GM12878 (cell line): Measurements from ENCODE around the gene LSR. TPM values are rescaled to one million over a fixed set of nuclear protein-coding genes. Genes with fewer than 3 reads are reported as not detected.
"Not testable (repeated sequence)": the region's sequence is repeated elsewhere in the genome, so short reads cannot be mapped to it uniquely, and the experiment has no call there.

ENCODE experiments used
- ATAC-seq: fragments of 200-7000 bp; cut with Tn5 transposase; 3 replicates; pipeline ENCODE4 v1.9.1; 2020; ENCODE audit warnings: mild to moderate bottlenecking, moderate library complexity
- BruUV-seq: library from RNA; stranded (reverse); fragments of 400-500 nt; replicated peaks from 2 replicates; lab custom pipeline; 2021; lab: Mats Ljungman, UMichigan
- CTCF ChIA-PET: fragments of 300-600 bp; sonication (Branson Sonifier 250); formaldehyde crosslinking; extraction: SDS; loops from one replicate; lab custom pipeline; 2021; ENCODE audit warnings: inconsistent platforms; lab: Yijun Ruan, JAX
- POLR2A ChIA-PET: fragments of 350-600 bp; formaldehyde crosslinking; extraction: SDS; loops from one replicate; lab custom pipeline; 2021; ENCODE audit warnings: inconsistent platforms; lab: Charles Lee
- RAD21 ChIA-PET: fragments of 300-600 bp; sonication (Branson Sonifier 250); formaldehyde crosslinking; loops from one replicate; lab custom pipeline; 2023; ENCODE audit warnings: antibody characterized with exemption; ENCODE audit not compliant: unreplicated experiment; lab: Charles Lee
- SMC1A ChIA-PET: fragments of 300-600 bp; sonication (Branson Sonifier 250); formaldehyde crosslinking; loops from one replicate; lab custom pipeline; 2023; ENCODE audit not compliant: unreplicated experiment, uncharacterized antibody; lab: Charles Lee
- DNase-seq: peaks from one replicate; pipeline ENCODE4 v3.0.0-alpha.2; 2011; ENCODE audit warnings: low read depth, low spot score
- FAIRE-seq: peaks from 3 replicates; lab custom pipeline; 2011; peaks lifted over from hg19 to GRCh38; lab: Jason Lieb, UNC
- H2AFZ ChIP-seq: 2 replicates; pipeline ENCODE4 v1.6.0; 2011; ENCODE audit warnings: low read depth, low read length, control low read depth; ENCODE audit not compliant: control insufficient read depth
- H3K27ac ChIP-seq: 2 replicates; pipeline ENCODE4 v1.5.1; 2011; ENCODE audit warnings: control low read depth; ENCODE audit not compliant: control insufficient read depth, insufficient read depth
- H3K27me3 ChIP-seq, 2 experiments: replicated peaks in 1 of 2; 2 replicates each; pipeline versions ENCODE4 v1.6.0 to v1.6.1; 2011; ENCODE audit warnings: low read length in 1 of 2; ENCODE audit not compliant: control insufficient read depth in 2 of 2, insufficient read depth in 2 of 2
- H3K36me3 ChIP-seq, 2 experiments: 2 replicates each; pipeline ENCODE4 v1.5.1; 2011; ENCODE audit warnings: low read length in 1 of 2; ENCODE audit not compliant: control insufficient read depth in 2 of 2, insufficient read depth in 2 of 2
- H3K4me1 ChIP-seq: 2 replicates; pipeline ENCODE4 v1.6.1; 2011; ENCODE audit warnings: mild to moderate bottlenecking, low read length, moderate library complexity, mixed read lengths; ENCODE audit not compliant: control insufficient read depth, insufficient read depth
- H3K4me2 ChIP-seq: 2 replicates; pipeline ENCODE4 v1.6.0; 2011; ENCODE audit warnings: control low read depth; ENCODE audit not compliant: control insufficient read depth, insufficient read depth
- H3K4me3 ChIP-seq: fragments of 200-600 bp; sonication (generic); 2 replicates; pipeline ENCODE4 v1.5.1; 2016
- H3K79me2 ChIP-seq: 2 replicates; pipeline ENCODE4 v1.6.0; 2011; ENCODE audit warnings: low read length; ENCODE audit not compliant: control insufficient read depth, insufficient read depth
- H3K9ac ChIP-seq: 2 replicates; pipeline ENCODE4 v1.8.0; 2011; ENCODE audit warnings: low read length, control low read depth, mixed read lengths; ENCODE audit not compliant: control insufficient read depth, insufficient read depth
- H3K9me3 ChIP-seq: replicated peaks from 3 replicates; pipeline ENCODE4 v1.5.1; 2011; ENCODE audit warnings: mild to moderate bottlenecking, low read length; ENCODE audit not compliant: control insufficient read depth, insufficient read depth
- H4K20me1 ChIP-seq: 2 replicates; pipeline ENCODE4 v1.6.0; 2011; ENCODE audit not compliant: control insufficient read depth, insufficient read depth
- MXI1 ChIP-seq: fragments of 150-350 bp; IDR thresholded peaks from 2 replicates; pipeline ENCODE4 v1.6.1; 2011; ENCODE audit warnings: low read depth, mild to moderate bottlenecking, inconsistent platforms, low read length, improper control_type of control experiment
- SMAD5 ChIP-seq: IDR thresholded peaks from 2 replicates; pipeline ENCODE4 v1.6.1; 2016; ENCODE audit warnings: antibody characterized with exemption, low read depth
- ZNF622 ChIP-seq: fragments of 450-650 bp; IDR thresholded peaks from 2 replicates; pipeline ENCODE4 v1.6.1; 2017; ENCODE audit warnings: mild to moderate bottlenecking, inconsistent platforms
- WGBS: methylation state at CpG from one replicate; pipeline ENCODE4 v1.1.6; 2016; ENCODE audit warnings: low lambda C conversion rate; ENCODE audit not compliant: insufficient replicate concordance, insufficient coverage; ENCODE audit errors: missing lambda C conversion rate; 5-methylcytosine and 5-hydroxymethylcytosine counted together
- in situ Hi-C: fragments of 300-500 bp; cut with MboI; formaldehyde crosslinking; loops from 9 replicates; pipeline ENCODE4 v1.14.3; 2018; ENCODE audit warnings: mixed read lengths
- intact Hi-C: fragments of 100-400 bp; cut with micrococcal nuclease; formaldehyde crosslinking; loops from one replicate; pipeline ENCODE4 v1.14.2; 2022; ENCODE audit not compliant: unreplicated experiment
- polyA plus RNA-seq, 11 experiments: library from polyadenylated mRNA; depleted of rRNA in 4 of 11; unstranded in 6 of 11; stranded (reverse) in 5 of 11; fragments of >200 nt; fragmentation: Nextera tagmentation in 4 of 11; fragmentation: Illumina TruSeq in 1 of 11; extraction: Ambion mirVana in 4 of 11; extraction: Trizol in 1 of 11; gene quantifications; 1 replicate in 1 of 11; 2 replicates in 10 of 11; pipeline versions ENCODE4 v1.2.1 to v1.2.3, GENCODE V29; 2011 to 2016; ENCODE audit warnings: inconsistent platforms in 2 of 11, missing spikeins in 2 of 11, low read depth in 1 of 11
- total RNA-seq, 4 experiments: library from RNA; depleted of rRNA in 3 of 4; stranded (reverse); fragments of >200 nt in 3 of 4; fragmentation: Illumina TruSeq in 1 of 4; extraction: Trizol in 1 of 4; gene quantifications; 2 replicates each; pipeline versions ENCODE4 v1.2.1 to v1.2.3, GENCODE V29; 2013 to 2021

LSR gene
- total and polyA plus RNA-seq, 10 of the 15 experiments (the other 5 are each of a cell fraction or from before 2014, with no cell fraction given): 0.26 to 53.9 (median 26.3) TPM

DNA sequence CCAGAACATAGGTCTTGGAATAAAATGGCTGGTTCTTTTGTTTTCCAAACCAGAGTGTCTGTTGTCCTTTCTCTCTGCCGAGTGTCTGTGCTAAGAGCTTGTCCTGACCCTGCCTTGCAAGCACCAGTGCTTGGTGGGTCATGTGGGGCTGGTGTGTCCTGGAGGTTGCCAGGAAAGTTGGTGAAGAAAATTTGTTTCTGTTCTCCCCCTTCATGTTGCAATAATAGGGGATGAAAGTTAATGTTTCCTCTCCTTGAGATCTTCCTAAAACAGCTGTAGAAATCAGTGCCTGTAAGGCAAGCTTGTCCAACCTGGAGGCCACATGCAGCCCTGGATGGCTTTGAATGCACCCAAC is 36.3 kb downstream of the LSR start (continued):
- TF ChIP-seq SMAD5: no peak
- TF ChIP-seq MXI1: no peak
- no peak for TF ChIP-seq ZNF622

DNA sequence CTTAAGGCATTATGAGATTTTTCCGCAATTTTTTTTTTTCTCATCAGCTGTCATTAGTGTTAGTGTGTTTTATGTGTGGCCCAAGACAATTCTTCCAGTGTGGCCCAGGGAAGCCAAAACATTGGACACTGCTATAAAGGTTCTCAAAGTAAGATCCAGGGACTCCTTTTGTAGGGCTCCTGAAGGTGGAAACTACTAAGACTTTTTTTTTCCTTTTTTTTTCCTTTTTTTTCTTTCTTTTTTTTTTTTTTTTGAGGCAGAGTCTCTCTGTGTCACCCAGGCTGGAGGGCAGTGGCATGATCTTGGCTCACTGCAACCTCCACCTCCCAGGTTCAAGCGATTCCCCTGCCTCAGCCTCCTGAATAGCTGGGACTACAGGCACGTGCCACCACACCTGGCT is 36.7 kb downstream of the LSR start:
- CTCF ChIA-PET, ATAC-seq, H3K4me3 ChIP-seq, DNase-seq, BruUV-seq, intact Hi-C loops, H3K9me3 ChIP-seq, H3K27ac ChIP-seq, H3K9ac ChIP-seq, H3K27me3 ChIP-seq, H3K36me3 ChIP-seq, H2AFZ ChIP-seq, in situ Hi-C loops, RAD21 ChIA-PET, H3K4me2 ChIP-seq, FAIRE-seq, H4K20me1 ChIP-seq, H3K79me2 ChIP-seq: not testable (repeated sequence)
- 80% methylated on average over 3 of the region's 3 CpGs for WGBS
- SMC1A ChIA-PET: interaction anchor here (1.0 kb wide), 1 partner anchor 47 kb away, joined by 3 read pairs; no protein-coding TSS in a partner anchor
- peaks cover 11% of the 10 kb centered on the region for H3K4me1 ChIP-seq
- POLR2A ChIA-PET: interaction anchor here (0.6 to 0.7 kb wide), 2 partner anchors 9 to 171 kb away, joined by 5 read pairs; no protein-coding TSS in a partner anchor

DNA sequence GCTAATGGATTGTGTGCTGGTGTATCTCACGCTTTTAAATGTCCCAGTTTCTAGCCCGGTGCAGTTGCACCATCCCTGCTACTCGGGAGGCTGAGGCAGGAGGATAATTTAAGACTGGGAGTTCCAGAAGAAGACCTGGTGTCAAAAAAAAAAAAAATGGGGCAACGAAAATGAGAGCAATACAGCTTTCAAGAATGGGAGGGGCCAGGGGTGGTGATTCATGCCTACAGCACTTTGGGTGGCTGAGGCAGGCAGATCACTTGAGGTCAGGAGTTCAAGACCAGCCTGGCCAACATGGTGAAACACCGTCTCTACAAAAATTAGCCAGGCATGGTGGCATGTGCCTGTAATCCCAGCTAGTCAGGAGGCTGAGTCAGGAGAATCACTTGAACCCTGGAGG is 37.3 kb downstream of the LSR start:
- H3K27me3 ChIP-seq, H2AFZ ChIP-seq, H3K36me3 ChIP-seq, H3K4me2 ChIP-seq, H3K4me3 ChIP-seq, H3K79me2 ChIP-seq, CTCF ChIA-PET, RAD21 ChIA-PET, intact Hi-C loops, H3K4me1 ChIP-seq, FAIRE-seq, DNase-seq, H3K9ac ChIP-seq, SMC1A ChIA-PET, ATAC-seq, H3K27ac ChIP-seq, H3K9me3 ChIP-seq, in situ Hi-C loops, H4K20me1 ChIP-seq, BruUV-seq: not testable (repeated sequence)
- 57% methylated on average over 5 of the region's 5 CpGs for WGBS
- POLR2A ChIA-PET: interaction anchor here (0.6 to 1.3 kb wide), 3 partner anchors 10 to 171 kb away, joined by 3 to 5 read pairs (median 5); no protein-coding TSS in a partner anchor
